CD14-positive monocyte (primary cell): Measurements from ENCODE around the gene HLA-DOB. TPM values are rescaled to one million over a fixed set of nuclear protein-coding genes. Genes with fewer than 3 reads are reported as not detected.
A peak's percentile ranks its signal among the peaks of the same experiment; 100 is the strongest.

Experiments used
- DNase-seq, 3 donors: peaks; one replicate each; pipeline ENCODE4 v3.0.0-alpha.2; 2011 to 2022
- H2AFZ ChIP-seq: 2 replicates; pipeline ENCODE4 v1.6.0; 2012; ENCODE audit warnings: mild to moderate bottlenecking, low read depth, low read length, inconsistent platforms; ENCODE audit not compliant: insufficient read depth, poor library complexity, severe bottlenecking
- H3K27ac ChIP-seq, 2 donors: 1 replicate in 1 of 2; 2 replicates in 1 of 2; pipeline ENCODE4 v1.5.1; 2012 to 2013; ENCODE audit warnings: low read length in 2 of 2, control low read depth in 1 of 2, inconsistent platforms in 1 of 2, low read depth in 1 of 2, mild to moderate bottlenecking in 1 of 2
- H3K27me3 ChIP-seq, 2 donors: one replicate each; pipeline versions ENCODE4 v1.6.0 to v1.6.1; 2011 to 2013; ENCODE audit warnings: low read length in 2 of 2; ENCODE audit not compliant: control insufficient read depth in 2 of 2, insufficient read depth in 2 of 2
- H3K36me3 ChIP-seq, 2 donors: replicated peaks in 1 of 2; 1 replicate in 1 of 2; 2 replicates in 1 of 2; pipeline versions ENCODE4 v1.5.1 to v1.6.1; 2012 to 2013; ENCODE audit warnings: low read length in 2 of 2, control low read depth in 1 of 2, inconsistent platforms in 1 of 2, mild to moderate bottlenecking in 1 of 2; ENCODE audit not compliant: insufficient read depth in 2 of 2, control insufficient read depth in 1 of 2
- H3K4me1 ChIP-seq, 2 donors: 1 replicate in 1 of 2; 2 replicates in 1 of 2; pipeline versions ENCODE4 v1.5.1 to v1.6.1; 2012 to 2013; ENCODE audit warnings: low read length in 2 of 2, control low read depth in 1 of 2, inconsistent platforms in 1 of 2, mild to moderate bottlenecking in 1 of 2, moderate library complexity in 1 of 2; ENCODE audit not compliant: insufficient read depth in 2 of 2, control insufficient read depth in 1 of 2
- H3K4me2 ChIP-seq: replicated peaks from 2 replicates; pipeline ENCODE3; 2012; ENCODE audit warnings: low read length, moderate library complexity, mild to moderate bottlenecking; ENCODE audit not compliant: poor library complexity, severe bottlenecking; ENCODE audit errors: extremely low read depth
- H3K4me3 ChIP-seq, 3 experiments: fragments of 200-600 bp in 1 of 3; sonication (generic) in 1 of 3; replicated peaks in 1 of 3; 1 replicate in 2 of 3; 2 replicates in 1 of 3; pipeline ENCODE4 v1.5.1; 2011 to 2013; ENCODE audit warnings: low read length in 3 of 3, mild to moderate bottlenecking in 3 of 3, control low read depth in 2 of 3, low read depth in 2 of 3, inconsistent platforms in 1 of 3, moderate library complexity in 1 of 3
- H3K79me2 ChIP-seq: 2 replicates; pipeline ENCODE4 v1.6.0; 2012; ENCODE audit warnings: mild to moderate bottlenecking, control low read depth, inconsistent platforms, low read length, moderate library complexity; ENCODE audit not compliant: insufficient read depth
- H3K9ac ChIP-seq: 2 replicates; pipeline ENCODE4 v1.6.0; 2017; ENCODE audit warnings: low read length, mild to moderate bottlenecking; ENCODE audit not compliant: insufficient read depth, poor library complexity, severe bottlenecking
- H3K9me3 ChIP-seq, 2 donors: replicated peaks in 1 of 2; 1 replicate in 1 of 2; 2 replicates in 1 of 2; pipeline versions ENCODE4 v1.5.1 to v1.6.1; 2012 to 2013; ENCODE audit warnings: low read length in 2 of 2, control low read depth in 1 of 2; ENCODE audit not compliant: control insufficient read depth in 1 of 2, insufficient read depth in 1 of 2
- H4K20me1 ChIP-seq: 2 replicates; pipeline ENCODE4 v1.6.0; 2012; ENCODE audit warnings: mild to moderate bottlenecking, low read length, control low read depth, moderate library complexity; ENCODE audit not compliant: insufficient read depth
- H3K27ac Mint-ChIP-seq, 7 donors: one replicate each; pipeline ENCODE4 v1.8.0; 2020; ENCODE audit warnings: mild to moderate bottlenecking in 7 of 7, mixed read lengths in 7 of 7, moderate library complexity in 6 of 7, inconsistent platforms in 2 of 7
- H3K27me3 Mint-ChIP-seq, 3 donors: one replicate each; pipeline ENCODE4 v1.8.0; 2021 to 2022; ENCODE audit warnings: low read depth in 3 of 3, mild to moderate bottlenecking in 3 of 3, mixed read lengths in 3 of 3, moderate library complexity in 3 of 3, inconsistent platforms in 1 of 3
- H3K36me3 Mint-ChIP-seq, 2 donors: one replicate each; pipeline ENCODE4 v1.8.0; 2020; ENCODE audit warnings: mixed read lengths in 2 of 2, inconsistent platforms in 1 of 2, mild to moderate bottlenecking in 1 of 2
- H3K4me1 Mint-ChIP-seq: one replicate; pipeline ENCODE4 v1.8.0; 2020; ENCODE audit warnings: mild to moderate bottlenecking, mixed read lengths
- H3K4me3 Mint-ChIP-seq, 2 donors: one replicate each; pipeline ENCODE4 v1.8.0; 2020; ENCODE audit warnings: mild to moderate bottlenecking in 2 of 2, mixed read lengths in 2 of 2, moderate library complexity in 1 of 2
- H3K9me3 Mint-ChIP-seq, 7 donors: one replicate each; pipeline ENCODE4 v1.8.0; 2020 to 2022; ENCODE audit warnings: mixed read lengths in 7 of 7, mild to moderate bottlenecking in 6 of 7, moderate library complexity in 6 of 7, inconsistent platforms in 2 of 7
- WGBS: methylation state at CpG from one replicate; pipeline ENCODE4 v1.1.5; 2013; ENCODE audit warnings: missing lambda C conversion rate; ENCODE audit not compliant: insufficient coverage; 5-methylcytosine and 5-hydroxymethylcytosine counted together
- intact Hi-C, 2 donors: fragments of 100-400 bp; cut with micrococcal nuclease; formaldehyde crosslinking; loops; one replicate each; pipeline versions ENCODE4 v1.15.0 to v1.15.1; 2023
- polyA plus RNA-seq, 3 donors: library from polyadenylated mRNA; depleted of rRNA in 1 of 3; unstranded in 2 of 3; stranded (reverse) in 1 of 3; fragments of 300-500 nt in 2 of 3; fragments of >200 nt in 1 of 3; fragmentation: Illumina TruSeq in 2 of 3; gene quantifications; 1 replicate in 2 of 3; 2 replicates in 1 of 3; pipeline ENCODE4 v1.2.3, GENCODE V29; 2012 to 2021
- TF ChIP-seq, protein P1 (sequence below): fragments of 200-600 bp; IDR thresholded peaks from one replicate; pipeline ENCODE4 v1.8.0; 2022; ENCODE audit warnings: antibody characterized with exemption, mild to moderate bottlenecking

HLA-DOB gene
- polyA plus RNA-seq, 3 donors, result 0.25 to 6.2 (median 0.64) TPM

DNA sequence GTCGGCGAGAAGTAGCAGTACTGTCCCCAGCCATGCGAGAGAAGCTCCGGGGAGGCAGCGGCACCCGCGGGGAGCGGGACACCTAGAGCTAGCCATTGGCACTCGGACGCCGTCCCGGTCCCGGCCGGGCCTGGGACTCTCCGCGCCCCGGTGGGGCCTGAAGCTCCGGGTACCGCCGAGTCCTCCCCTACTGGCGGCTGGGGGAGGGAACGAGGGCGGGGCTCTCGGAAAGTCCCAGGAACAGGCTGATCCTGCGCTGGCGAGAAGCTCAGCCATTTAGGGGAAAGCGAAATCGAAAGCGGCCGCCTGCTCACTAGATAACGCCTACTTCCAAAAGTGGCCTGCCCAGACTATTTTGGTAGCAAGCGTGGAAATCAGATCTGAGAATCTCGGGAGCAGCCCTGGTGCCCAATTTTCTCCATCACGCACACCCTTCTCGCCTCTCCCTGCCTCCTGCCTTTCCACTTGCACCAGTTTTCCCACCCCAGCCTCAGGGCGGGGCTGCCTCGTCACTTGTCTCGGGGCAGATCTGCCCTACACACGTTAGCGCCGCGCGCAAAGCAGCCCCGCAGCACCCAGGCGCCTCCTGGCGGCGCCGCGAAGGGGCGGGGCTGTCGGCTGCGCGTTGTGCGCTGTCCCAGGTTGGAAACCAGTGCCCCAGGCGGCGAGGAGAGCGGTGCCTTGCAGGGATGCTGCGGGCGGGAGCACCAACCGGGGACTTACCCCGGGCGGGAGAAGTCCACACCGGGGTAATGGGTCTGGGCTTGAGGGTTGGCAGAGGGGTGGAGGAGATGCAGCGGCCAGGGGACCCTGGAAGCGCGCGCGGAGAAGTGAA lies 37.0 kb upstream of the HLA-DOB start, which contains the start of the genes PSMB9 and TAP1:
TSS of gene PSMB9 (plus strand) at position 652 of the 835 bp plus-strand sequence. CDS start at position 690, 38 bp downstream.
TSS of gene TAP1 (minus strand) at position 164 of the 835 bp plus-strand sequence. CDS start at position 96, 68 bp downstream.
- TF ChIP-seq, protein P1, sequence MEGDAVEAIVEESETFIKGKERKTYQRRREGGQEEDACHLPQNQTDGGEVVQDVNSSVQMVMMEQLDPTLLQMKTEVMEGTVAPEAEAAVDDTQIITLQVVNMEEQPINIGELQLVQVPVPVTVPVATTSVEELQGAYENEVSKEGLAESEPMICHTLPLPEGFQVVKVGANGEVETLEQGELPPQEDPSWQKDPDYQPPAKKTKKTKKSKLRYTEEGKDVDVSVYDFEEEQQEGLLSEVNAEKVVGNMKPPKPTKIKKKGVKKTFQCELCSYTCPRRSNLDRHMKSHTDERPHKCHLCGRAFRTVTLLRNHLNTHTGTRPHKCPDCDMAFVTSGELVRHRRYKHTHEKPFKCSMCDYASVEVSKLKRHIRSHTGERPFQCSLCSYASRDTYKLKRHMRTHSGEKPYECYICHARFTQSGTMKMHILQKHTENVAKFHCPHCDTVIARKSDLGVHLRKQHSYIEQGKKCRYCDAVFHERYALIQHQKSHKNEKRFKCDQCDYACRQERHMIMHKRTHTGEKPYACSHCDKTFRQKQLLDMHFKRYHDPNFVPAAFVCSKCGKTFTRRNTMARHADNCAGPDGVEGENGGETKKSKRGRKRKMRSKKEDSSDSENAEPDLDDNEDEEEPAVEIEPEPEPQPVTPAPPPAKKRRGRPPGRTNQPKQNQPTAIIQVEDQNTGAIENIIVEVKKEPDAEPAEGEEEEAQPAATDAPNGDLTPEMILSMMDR, result peak; percentile 85
- Mint-ChIP-seq H3K36me3 (peaks cover 59 to 63% of the 10 kb centered on the region in 2 donors), H3K27me3 (peaks cover 0 to 5% (median 1%) of the 10 kb centered on the region in 3 donors), H3K4me1 (peaks cover 65% of the 10 kb centered on the region), H3K27ac (peak within 1 kb of the TSS; percentile 97 to 100 (median 99)), H3K4me3 (peak within 1 kb of the TSS; percentile 99 to 100), H3K9me3 (peaks cover 0 to 5% (median 2%) of the 10 kb centered on the region in 7 donors)
- peak within 1 kb of the TSS; percentile 93 to 99 for H3K27ac ChIP-seq
- H4K20me1 ChIP-seq, result peaks cover 55% of the 10 kb centered on the region
- peaks cover 44 to 58% of the 10 kb centered on the region in 2 donors for H3K4me1 ChIP-seq
- H3K36me3 ChIP-seq, result peaks cover 46 to 67% of the 10 kb centered on the region in 2 donors
- no peaks in the 10 kb centered on the region for H3K27me3 ChIP-seq
- H2AFZ ChIP-seq, result peak within 1 kb of the TSS; percentile 80
- H3K9ac ChIP-seq, result peak within 1 kb of the TSS; percentile 92
- H3K79me2 ChIP-seq, result peaks cover 78% of the 10 kb centered on the region
- peak within 1 kb of the TSS; percentile 96 for H3K4me2 ChIP-seq
- H3K9me3 ChIP-seq, result no peaks in the 10 kb centered on the region
- DNase-seq, result peak; percentile 94 to 95 (median 94)
- peak within 1 kb of the TSS; percentile 79 to 99 (median 98) for H3K4me3 ChIP-seq
- 1% methylated on average over 64 of the region's 68 CpGs for WGBS
- intact Hi-C loops, result loop anchor here (1.0 to 2.0 kb wide), 4 partner anchors 8 to 15 kb away; partner anchors contain the start of genes PSMB8 (in 1 of the 2) and TAP2 (in 1 of the 2)

GRCh38 chr6:32852844-32853540 lies 36.2 kb upstream of the HLA-DOB start:
- intact Hi-C loops, result loop anchor here (1.0 to 2.0 kb wide), 3 partner anchors 8 to 14 kb away; partner anchors contain the start of genes PSMB8 (in 1 of the 2) and TAP2 (in 1 of the 2)
- peaks cover 46 to 67% of the 10 kb centered on the region in 2 donors for H3K36me3 ChIP-seq

More at GRCh38 chr6:32852844-32853540, 36.2 kb upstream of the HLA-DOB start:
- H3K9me3 Mint-ChIP-seq, result peaks cover 0 to 8% (median 3%) of the 10 kb centered on the region in 7 donors
- peaks cover 85% of the 10 kb centered on the region for H3K79me2 ChIP-seq
- H4K20me1 ChIP-seq, result peaks cover 61% of the 10 kb centered on the region
- peaks cover 0 to 5% (median 1%) of the 10 kb centered on the region in 3 donors for H3K27me3 Mint-ChIP-seq
- DNase-seq, result peak; percentile 43 to 86 (median 46)
- H2AFZ ChIP-seq, result peak overlapping the region; percentile 80
- peak overlapping the region; percentile 93 to 99 for H3K27ac ChIP-seq
- peak overlapping the region; percentile 79 to 99 (median 98) for H3K4me3 ChIP-seq
- H3K9ac ChIP-seq, result peak overlapping the region; percentile 92
- H3K4me1 ChIP-seq, result peaks cover 36 to 54% of the 10 kb centered on the region in 2 donors
- peak overlapping the region; percentile 96 to 100 (median 98) for H3K27ac Mint-ChIP-seq
- no peaks in the 10 kb centered on the region for H3K27me3 ChIP-seq
- H3K4me3 Mint-ChIP-seq, result peak overlapping the region; percentile 99 to 100
- WGBS, result under 1% methylated on average over 39 of the region's 41 CpGs
- H3K4me1 Mint-ChIP-seq, result peaks cover 65% of the 10 kb centered on the region
- peak overlapping the region; percentile 96 for H3K4me2 ChIP-seq
- peaks cover 59 to 63% of the 10 kb centered on the region in 2 donors for H3K36me3 Mint-ChIP-seq
- TF ChIP-seq, protein P1, result no peak
- no peaks in the 10 kb centered on the region for H3K9me3 ChIP-seq
